ENCODE data around the gene SNCAIP.
A peak's percentile ranks its signal among the peaks of the same experiment; 100 is the strongest.
"Not testable (repeated sequence)": the region's sequence is repeated elsewhere in the genome, so short reads cannot be mapped to it uniquely, and the experiment has no call there.

The SNCAIP gene

DNA sequence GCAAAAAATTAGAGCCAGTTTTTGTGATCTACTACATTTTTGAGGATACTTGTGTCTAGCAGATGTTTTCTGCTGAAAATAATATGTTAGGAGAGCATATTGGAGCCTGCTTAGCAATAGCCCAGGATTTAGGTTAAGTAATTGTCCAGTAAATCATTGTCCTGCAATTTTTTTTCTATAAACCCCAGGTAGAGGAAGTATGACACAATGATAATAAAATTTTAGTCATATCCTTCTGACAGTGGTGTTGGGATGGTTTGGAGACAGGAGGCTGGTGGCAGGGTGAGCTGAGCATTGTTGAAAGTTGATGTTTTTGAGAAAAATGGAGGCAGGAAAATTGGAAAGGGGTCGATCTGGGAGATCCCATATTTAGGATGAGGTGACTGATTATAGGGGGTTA lies 3.5 kb downstream of the SNCAIP start:
- DNase-seq = no peak

DNA sequence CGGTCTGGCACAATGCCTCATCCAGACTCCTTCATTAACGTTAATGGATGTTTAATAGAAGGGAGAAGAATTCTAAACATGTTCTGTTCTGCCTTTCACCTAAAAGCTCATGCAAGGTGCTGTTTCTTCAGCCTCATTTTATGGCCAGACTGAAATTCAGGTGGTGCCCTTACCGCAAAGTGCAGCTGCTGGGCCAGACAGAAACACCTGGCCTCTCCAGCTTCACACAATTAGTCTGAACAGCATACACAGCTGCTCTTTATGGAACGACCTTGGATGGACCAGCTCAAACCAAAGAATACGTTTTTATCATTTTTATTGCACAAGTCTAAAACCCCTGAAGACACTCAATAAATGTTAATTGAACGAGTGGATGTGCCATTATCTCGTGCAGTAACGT lies 4.6 kb downstream of the SNCAIP start:
- DNase-seq = no peak

DNA sequence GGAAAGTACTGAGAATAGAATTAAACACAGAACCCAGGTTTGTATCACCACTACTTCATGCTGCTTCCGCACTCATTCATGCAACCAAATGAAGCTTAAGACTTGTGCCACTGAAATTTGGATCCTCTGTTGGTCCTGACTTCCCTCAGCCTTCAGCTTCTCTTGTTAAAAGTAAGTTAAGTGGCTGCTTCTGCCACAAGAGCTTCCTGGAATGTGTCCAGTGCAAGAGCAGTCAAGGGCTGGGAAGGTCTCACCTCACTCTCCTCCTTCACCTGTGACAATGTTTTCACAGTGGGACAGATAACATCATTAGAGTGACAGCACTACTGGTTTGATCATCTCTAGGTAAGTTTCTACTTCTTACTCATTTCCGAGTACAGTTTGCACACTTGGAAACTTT lies 7.9 kb downstream of the SNCAIP start:
- DNase-seq = no peak

DNA sequence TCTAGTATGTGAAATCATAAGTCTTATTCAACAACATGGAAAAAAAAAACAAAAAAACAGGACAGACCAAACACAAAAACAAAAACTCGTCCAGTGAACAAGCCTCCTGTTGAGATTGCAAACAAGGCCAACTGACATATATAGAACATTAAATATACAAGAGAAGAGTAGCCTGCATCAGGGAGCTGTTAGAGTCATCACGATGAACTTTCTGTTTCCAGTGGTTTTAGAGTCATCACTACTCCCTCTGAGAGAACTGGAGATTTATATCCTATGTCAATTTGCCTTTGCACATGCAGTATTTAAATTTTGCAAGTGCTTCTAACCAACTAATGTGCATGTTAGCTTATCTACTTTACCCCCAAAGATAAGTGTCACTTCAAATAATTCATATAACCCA lies 9.9 kb downstream of the SNCAIP start:
- DNase-seq = no peak

DNA sequence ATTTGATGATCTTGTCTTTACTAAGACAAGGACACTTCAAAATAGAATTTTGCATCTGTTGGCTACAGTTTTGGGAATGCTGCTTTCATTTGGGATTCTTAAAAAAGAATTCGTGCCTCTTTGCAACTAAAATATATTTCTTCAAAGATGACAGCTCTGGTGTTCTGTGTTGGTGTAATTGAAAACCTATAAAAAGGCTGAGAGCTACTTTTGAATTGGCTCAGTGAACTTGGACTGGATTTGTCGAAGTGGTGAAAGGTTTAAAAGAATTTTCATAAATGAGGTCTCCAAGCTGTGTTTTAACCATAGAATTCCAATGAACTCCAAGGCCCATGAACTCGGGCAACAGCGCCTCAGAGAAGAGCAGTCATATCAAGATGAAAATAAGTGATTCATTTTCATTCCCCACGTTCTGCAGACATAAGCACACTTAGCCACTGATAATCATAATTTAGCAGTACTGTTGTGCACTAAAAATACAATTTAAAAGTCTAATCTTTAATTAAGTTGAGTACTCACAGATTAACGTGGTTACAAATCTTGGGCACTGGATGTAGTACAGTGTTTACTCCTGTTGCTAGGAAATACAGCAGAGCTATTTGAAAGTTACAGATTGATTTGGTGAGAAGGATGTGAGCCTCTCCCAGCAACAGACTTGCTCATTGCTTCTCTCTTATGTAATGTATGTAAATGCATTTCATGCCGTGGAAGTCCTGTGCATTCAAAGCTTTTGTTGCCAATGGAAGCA lies 10.9 kb downstream of the SNCAIP start:
- DNase-seq = no peak

DNA sequence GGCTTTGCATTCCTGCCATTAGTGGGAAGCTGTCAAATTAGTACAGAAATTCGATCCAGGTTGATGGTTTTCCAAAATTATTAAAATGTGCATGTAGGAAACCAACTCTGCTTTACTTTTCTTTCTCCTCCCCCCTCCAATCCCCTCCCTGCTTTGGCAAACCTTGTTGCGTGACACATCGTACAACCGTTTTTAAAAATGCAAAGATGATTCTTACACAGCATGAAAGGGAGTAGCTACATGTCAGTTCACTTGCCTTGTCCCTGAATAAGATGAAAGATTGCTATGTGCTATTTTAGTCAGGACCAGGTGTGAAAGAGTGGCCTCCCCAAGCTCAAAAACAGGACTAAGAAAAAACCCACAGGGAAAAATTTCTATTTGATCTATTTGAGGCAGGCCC lies 11.7 kb downstream of the SNCAIP start:
- DNase-seq = no peak

DNA sequence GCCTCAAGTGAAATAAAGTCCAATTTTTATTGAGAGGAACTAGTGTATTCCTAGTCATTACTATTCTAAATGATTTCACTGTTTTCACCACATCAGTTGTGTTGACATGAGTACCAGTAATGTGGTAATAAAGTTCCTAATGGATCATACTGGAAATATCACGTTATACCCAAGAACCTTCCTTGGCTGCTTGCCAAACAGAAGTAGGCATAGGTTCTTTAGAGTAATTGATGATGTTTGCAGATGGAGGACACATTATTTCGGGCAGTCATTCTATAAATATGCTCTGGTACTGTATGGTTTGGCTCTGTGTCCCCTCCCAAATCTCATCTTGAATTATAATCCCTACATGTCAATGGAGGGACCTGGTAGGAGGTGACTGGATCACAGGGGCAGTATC lies 15.1 kb downstream of the SNCAIP start:
- no peak for DNase-seq

DNA sequence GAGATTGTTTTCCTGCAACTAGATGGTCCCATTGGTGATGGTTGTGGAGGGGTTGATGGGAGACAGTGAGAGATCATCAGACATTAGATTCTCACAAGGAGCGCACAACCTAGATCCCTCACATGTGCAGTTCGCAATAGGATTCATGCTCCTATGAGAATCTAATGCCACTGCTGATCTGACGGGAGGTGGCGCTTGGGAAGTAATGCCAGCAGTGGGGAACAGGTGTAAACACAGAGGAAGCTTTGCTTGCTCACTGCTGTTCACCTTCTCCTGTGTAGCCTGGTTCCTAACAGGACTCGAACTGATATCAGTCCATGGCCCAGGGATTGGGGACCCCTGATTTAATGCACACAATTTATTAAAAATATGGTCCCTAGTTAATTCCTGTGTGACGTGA lies 18.8 kb downstream of the SNCAIP start:
- no peak for DNase-seq

DNA sequence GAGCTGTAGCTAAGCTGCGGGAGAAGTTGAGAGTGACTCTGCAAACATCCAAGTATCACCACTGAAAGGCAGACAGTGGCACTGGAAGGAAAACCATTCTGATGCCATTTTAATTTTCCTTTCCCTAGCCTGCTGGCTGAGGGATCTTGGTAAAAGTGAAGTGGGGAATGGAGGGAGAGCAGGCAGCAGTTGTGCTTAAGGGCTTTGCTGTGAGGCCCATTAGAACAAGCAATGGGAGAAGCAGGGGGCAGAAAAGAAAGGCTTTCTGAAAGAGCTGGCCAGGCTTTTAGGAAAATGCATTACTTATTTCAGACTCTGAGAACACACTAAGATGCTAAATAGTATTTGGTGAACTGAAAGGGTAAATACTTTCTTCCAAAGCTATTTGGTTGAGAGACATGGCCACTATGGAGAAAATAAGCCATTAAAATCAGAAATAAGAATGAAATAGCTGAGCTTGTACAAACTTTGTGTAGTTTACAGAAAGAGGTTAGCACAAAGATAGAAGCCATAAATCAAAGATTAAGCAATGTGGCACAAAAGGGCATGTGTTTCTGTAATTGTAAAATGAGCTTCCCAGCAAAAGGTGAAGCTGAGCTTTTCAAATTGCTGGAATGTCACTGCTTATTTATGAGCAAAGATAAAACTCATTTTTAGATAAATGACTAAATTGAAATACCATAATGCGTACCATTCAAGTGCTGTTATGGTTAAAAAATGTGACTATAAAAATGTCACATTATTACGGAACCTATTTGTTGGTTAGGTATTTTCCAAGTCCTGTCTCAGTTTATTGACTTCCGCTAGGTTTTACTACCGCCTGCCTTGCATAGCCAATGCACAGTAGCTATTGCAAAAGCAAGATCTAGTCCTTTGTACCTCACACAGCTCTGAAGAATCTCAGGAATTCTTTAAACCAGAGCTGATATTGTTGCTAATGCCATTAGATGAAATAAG lies 20.8 kb downstream of the SNCAIP start:
- no peak for DNase-seq

DNA sequence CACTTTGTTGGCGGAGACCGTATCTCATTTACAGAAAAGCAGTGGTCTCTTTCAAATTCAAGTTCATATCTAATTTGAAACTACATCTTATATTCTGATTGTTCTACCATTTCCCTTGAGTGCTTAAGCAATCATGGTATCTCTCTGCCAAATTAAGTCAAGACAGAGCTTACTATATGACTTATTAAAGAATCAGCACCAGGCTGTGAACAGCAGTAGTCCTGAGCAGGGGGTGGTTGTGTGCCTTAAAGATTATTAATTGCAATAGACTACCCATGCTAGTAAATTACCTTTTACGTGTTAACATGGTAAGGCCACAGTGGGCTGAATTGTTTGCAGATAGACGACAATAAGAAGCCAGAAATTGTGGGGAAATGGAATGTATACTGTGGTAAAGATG lies 21.5 kb downstream of the SNCAIP start:
- no peak for DNase-seq

DNA sequence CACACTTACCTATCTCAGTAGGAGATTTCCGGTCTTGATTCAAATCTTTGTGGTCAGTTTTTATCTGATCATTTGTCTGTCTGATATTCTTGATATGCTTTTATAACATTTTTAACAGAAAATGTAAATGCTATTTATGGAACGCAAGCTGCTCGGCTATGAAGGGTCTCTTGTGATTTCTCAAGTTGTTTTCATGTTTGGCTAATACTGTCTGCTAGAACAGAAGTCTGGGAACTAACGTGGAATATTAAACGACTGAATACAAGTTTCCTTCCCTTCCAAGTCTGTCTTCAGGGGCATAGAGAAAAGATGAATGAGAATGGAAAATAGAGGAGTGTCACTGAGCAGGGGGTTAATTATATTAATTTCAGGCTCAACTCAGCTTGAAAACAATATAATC lies 27.6 kb downstream of the SNCAIP start:
- no peak for DNase-seq

DNA sequence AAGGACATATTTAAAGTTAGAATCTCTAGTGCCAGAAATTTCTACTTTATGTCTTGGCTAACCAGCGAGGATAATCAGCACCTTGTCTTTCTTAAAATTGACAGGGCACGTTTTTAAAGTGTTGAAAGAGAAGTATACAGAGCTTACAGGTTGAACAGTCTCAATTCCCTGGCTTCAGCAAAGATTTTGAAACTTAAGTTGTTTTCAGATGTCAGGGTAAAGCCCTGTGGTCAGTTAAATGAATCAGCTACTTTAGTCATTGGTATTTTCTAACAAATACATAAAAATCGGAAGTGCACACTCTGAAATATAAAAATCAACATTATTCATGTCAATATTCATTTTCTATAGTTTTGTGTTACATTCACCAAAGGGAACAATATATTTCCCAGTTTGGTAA lies 29.1 kb downstream of the SNCAIP start:
- no peak for DNase-seq

DNA sequence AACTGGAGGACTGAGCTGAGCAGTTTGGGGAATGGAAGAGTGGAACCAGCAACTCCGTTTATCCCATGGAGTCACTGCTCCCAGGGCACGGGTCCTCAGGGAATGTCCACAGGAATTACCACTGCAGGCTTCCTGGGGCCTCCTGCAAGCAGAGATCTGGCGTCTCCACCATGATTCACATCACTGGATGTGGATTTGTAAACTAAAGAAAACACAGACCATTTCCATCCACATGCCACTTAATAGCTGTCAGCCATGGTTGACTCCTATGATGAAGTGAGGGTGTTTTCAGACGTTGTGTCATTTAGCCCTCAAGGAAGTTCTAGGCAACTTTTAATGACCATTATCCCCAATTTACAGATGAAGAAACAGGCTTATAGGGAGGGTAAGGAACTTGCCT lies 30.2 kb downstream of the SNCAIP start:
- peak; percentile 67 for DNase-seq

DNA sequence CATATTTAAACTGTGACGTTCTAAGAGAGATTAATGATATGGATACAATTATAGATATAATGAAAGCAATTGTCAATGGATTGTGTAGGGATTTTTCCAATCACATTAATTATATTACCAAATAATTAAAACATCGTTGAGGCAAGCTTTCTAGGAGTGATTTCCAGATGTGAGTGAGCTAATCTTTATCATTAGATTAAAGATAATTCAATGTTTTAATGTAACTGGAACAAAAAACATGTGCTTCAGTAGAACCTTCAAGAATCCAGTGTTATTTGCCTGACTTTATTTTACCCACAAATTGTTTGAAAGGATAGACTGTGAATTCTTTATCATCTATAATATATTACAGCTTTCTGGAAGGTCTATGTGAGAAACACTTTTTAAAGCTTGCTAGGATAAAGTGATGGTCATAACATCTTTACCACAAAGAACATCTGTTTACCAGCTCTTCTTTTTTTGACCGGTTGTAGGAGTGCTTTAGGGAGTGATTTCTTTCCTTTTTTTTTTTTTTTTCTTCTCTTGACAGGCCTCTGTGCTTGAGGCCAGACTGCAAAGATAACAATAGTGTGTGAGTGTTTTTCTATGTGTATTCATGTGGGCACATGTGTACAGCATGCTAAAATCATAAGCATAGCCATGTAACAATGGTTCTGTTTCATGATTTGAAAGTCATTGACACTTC lies 35.0 kb downstream of the SNCAIP start:
- no peak for DNase-seq

DNA sequence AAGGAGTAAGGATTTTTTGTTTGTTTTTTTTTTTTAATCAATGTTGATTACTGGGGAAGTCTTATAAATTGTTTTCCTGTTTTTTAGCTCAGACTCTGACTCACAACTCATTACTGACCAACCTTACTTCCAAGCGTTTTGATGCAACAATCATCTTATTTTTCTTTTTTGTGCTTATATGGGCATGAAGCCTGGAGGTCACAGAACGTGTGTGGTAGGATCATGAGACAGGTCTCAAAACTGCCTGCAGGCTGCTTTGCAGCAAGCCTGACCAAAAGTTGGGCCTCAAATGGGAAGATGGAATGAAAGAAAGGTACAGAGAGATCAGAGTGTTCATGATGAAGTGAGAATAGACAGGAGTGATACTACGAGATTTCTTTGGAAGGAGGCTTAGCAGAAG lies 38.5 kb downstream of the SNCAIP start:
- no peak for DNase-seq

DNA sequence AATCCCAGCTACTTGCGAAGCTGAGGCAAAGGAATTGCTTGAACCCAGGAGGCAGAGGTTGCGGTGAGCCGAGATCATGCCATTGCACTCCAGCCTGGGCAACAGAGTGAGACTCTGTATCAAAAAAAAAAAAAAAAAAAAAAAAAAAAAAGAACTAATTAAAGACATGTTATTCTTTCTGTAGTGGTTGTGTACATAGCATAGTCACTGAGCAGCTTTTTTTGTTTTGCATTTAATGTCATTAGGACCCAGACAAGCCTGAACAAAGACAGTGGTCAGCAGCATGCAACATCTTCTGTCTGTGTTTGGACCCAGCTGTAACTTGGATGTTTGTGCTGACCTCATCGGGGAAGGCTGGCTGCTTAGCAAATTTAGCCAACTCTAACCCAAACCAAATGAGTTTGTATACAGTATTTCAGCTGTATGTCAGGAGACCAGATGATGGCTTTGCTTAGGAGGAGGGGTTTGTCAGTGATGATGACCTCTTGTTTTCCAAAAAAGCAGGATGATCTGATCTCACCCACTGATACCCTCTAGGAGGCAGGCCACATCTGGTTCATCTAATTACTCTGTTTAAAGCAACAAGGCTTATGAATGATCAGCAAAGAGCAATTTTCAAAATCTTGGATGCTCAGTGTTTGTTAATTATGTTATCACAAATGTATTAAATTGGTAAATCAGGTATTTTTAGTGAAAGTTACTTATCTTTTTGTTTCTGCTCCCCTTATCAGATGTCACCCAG lies 39.5 kb downstream of the SNCAIP start:
- no peak for DNase-seq

DNA sequence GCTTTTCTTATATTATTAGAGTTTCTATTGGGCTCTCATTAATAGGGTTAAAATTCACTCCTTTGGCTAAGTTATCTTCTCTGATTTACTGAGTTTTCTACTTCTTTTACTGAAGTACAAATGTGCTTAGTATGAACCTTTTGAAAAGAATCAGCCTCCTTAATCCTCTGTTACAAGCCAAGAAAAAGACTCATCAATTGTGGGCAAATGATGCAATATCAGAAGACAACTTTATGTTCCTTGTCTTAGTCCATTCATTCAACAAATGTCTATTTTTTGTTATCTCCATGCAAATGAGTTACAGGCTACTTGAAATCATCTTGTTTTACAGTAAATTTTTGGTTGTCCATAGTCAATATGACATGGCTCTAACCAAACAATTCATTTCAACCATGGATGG lies 40.3 kb downstream of the SNCAIP start:
- no peak for DNase-seq

DNA sequence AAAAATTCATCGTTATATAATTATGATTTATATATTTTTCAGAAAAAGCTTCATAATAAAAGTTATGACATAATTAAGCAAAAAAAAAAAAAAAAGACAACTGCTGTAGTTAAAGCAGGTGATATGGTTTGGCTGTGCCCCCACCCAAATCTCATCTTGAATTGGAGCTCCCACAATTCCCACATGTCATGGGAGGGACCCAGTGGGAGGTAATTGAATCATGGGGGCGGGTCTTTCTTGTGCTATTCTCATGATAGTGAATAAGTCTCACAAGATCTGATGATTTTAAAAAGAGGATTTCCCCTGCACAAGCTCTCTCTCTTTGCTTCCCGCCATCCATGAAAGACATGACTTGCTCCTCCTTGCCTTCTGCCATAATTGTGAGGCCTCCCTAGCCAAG lies 41.3 kb downstream of the SNCAIP start:
- not testable (repeated sequence) for DNase-seq

DNA sequence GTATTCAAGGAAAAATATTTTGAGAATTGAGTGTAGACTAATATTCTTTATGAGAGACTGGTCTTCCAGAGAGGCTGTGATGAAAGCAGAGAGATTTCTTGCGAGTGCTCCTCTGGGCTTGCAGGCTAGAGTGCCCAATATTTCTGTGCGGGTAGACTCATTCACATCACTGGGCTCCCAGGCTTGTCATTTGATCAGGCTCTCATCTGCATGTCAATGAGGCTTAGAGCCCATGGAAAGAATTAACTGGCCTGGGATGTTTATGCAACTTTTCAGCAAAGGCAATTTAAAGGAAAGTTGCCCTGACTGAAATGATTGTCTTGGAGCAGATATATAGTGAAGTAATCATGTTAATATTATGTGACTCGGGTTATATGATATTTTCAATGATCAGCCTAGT lies 42.3 kb downstream of the SNCAIP start:
- DNase-seq = no peak

DNA sequence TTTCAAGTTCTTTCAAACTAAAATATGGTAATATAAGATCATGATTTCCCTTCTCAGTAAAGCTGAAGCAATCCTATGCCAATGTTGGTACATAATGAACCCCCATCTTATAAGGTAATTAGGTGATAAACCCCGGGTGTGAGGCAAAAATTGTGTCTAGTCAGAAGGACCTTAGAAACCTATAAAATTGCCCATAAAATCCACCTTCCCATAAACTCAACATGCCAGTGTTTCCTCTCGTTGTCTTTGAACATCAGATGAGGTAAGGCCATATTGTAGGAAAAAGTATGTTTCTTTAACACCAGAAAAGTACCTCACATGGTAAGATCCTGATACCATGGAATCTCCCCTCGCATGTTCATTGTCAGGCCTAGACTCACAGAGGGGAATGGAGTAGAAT lies 43.3 kb downstream of the SNCAIP start:
- no peak for DNase-seq

DNA sequence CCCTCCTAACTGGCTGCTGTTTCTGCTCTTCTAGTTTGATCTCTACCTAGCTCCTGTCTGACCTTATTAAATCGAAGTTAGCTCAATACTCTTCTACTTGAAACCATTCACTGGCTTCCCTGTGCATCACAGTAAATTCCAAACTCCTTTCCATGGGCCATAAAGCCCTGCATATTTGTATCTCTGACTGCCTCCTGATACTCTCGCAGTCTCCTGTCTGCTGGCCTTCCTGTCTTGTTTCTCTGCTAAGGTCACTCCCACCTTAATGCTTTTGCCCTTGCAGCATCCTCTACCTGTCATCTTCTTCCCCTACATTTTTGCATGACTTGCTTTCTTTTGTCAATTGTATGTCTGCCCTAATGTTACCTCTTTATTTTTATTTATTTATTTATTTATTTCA lies 44.8 kb downstream of the SNCAIP start:
- no peak for DNase-seq

DNA sequence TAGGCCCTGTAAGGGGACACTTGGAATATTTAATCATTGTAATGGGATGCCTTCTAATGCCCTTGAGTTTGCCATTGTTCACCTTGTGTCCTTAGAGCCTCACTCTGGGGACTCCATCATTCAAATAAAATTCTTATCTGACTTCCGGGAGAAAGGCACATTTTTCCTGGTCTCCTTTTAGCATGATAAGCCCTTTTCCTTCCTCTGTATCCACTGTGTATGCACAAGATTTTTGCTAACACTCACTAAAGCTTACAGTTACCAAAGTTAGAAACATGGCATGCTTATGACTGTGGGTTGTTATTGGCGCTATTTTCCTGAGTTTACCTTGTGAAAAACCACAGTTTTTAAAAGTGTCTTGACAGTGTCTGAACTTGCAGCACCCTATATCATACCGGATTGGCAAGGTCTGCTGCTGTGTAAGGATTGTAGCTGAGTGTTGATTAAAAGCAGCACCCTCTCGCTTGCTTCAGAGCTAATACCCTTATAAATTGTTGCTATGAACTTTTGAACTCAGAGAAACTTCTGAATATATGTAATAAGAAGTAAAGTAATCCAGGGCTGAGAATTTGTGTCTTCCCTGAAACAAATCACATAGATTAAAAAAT lies 46.4 kb downstream of the SNCAIP start:
- no peak for DNase-seq

Measured in fibroblast of skin of back (primary cell).